ENCODE results near the gene CDK15. TPM values are rescaled to one million over a fixed set of nuclear protein-coding genes. Genes with fewer than 3 reads are reported as not detected.

The CDK15 gene
- total RNA-seq, 2 donors from 2014 or later = 1.2 TPM; not detected in 1

DNA sequence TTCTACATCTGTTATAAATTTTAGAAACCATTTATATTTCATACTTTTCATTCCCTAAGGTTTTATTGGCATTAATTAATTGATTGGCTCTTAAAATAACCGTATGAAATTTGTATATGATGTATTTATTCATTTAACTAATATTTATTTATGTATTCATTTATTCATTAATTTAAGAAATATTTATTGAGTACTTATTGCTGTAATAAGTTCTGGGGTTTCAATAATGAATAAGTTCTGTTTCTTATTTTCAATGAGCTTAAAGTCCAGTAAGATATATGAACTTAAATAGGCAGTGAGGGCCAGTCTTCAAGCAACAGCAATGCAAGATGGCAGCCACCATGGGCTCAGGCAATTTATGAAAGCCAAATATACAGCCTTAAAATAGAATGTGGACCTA, 17.9 kb downstream of the CDK15 start:
- H3K27me3 ChIP-seq (replicated peaks; ENCODE audit: insufficient read depth) = no peaks in the 10 kb centered on the region
- intact Hi-C loops (cut with DNase I) = no loop called here
- H3K4me1 ChIP-seq (replicated peaks) = no peaks in the 10 kb centered on the region
- no peak overlapping the region for H3K4me3 ChIP-seq
- 89% methylated on average over 1 of the region's 1 CpG for WGBS
- no peak for TF ChIP-seq POLR2AphosphoS5 (IDR thresholded peaks at IDR 0.05)
- no peak for TF ChIP-seq CTCF (IDR thresholded peaks at IDR 0.05)
- no peak for TF ChIP-seq POLR2A (IDR thresholded peaks at IDR 0.05)
- no peak for DNase-seq (ENCODE audit: low spot score)
- no peaks in the 10 kb centered on the region for H3K36me3 ChIP-seq
- no peak overlapping the region for H3K27ac ChIP-seq
- no peaks in the 10 kb centered on the region for H3K9me3 ChIP-seq

- Histone ChIP-seq H3K27me3 (replicated peaks; ENCODE audit: insufficient read depth) (no peaks in the 10 kb centered on the region), H3K27ac (no peak overlapping the region), H3K4me3 (no peak overlapping the region), H3K9me3 (no peaks in the 10 kb centered on the region), H3K36me3 (no peaks in the 10 kb centered on the region), H3K4me1 (replicated peaks) (no peaks in the 10 kb centered on the region)
- intact Hi-C loops (cut with DNase I) = no loop called here
- 76% methylated on average over 3 of the region's 3 CpGs for WGBS
- DNase-seq (ENCODE audit: low spot score) = no peak
- TF ChIP-seq CTCF (IDR thresholded peaks at IDR 0.05) (no peak), POLR2A (IDR thresholded peaks at IDR 0.05) (no peak)
These were observed 21.3 kb downstream of the CDK15 start for GRCh38 chr2:201827621-201828020.

GRCh38 chr2:201828220-201828619, 21.9 kb downstream of the CDK15 start:
- H3K27me3 ChIP-seq (replicated peaks; ENCODE audit: insufficient read depth) = no peaks in the 10 kb centered on the region
- WGBS = 83% methylated on average over 2 of the region's 2 CpGs
- intact Hi-C loops (cut with DNase I) = no loop called here
- no peak overlapping the region for H3K4me3 ChIP-seq
- H3K4me1 ChIP-seq (replicated peaks) = no peaks in the 10 kb centered on the region
- no peaks in the 10 kb centered on the region for H3K9me3 ChIP-seq
- no peak for DNase-seq (ENCODE audit: low spot score)
- no peaks in the 10 kb centered on the region for H3K36me3 ChIP-seq
- no peak for TF ChIP-seq POLR2A (IDR thresholded peaks at IDR 0.05)
- TF ChIP-seq CTCF (IDR thresholded peaks at IDR 0.05) = no peak
- TF ChIP-seq POLR2AphosphoS5 (IDR thresholded peaks at IDR 0.05) = no peak
- H3K27ac ChIP-seq = no peak overlapping the region

- Histone ChIP-seq H3K27me3 (replicated peaks; ENCODE audit: insufficient read depth) (no peaks in the 10 kb centered on the region), H3K27ac (no peak overlapping the region), H3K4me1 (replicated peaks) (no peaks in the 10 kb centered on the region), H3K4me3 (no peak overlapping the region), H3K36me3 (no peaks in the 10 kb centered on the region), H3K9me3 (no peaks in the 10 kb centered on the region)
- DNase-seq (ENCODE audit: low spot score) = no peak
- 96% methylated on average over 1 of the region's 1 CpG for WGBS
- TF ChIP-seq POLR2A (IDR thresholded peaks at IDR 0.05) = no peak
- TF ChIP-seq CTCF (IDR thresholded peaks at IDR 0.05) = no peak
- no peak for TF ChIP-seq POLR2AphosphoS5 (IDR thresholded peaks at IDR 0.05)
- intact Hi-C loops (cut with DNase I) = no loop called here
These were observed 24.3 kb downstream of the CDK15 start for GRCh38 chr2:201830666-201831065.

DNA sequence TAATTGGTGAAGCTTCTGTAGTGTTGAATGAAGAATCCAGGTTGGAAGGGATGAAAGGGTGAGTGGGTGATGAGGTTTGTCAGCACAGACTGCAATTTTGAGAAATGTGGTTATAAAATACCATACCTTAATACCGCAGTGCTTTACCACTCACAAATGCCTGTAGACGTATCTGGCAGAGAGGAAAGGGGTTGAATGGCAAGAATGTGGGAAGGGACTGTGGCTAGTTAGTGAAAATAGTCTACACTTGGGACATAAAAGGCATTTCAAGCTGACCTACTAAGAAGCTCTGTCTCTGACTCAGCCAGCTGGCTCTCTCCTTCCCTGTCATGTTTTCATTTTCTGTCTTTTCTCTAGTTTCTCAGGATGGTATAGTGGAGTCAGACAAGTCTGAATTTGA, 25.1 kb downstream of the CDK15 start:
- TF ChIP-seq POLR2AphosphoS5 (IDR thresholded peaks at IDR 0.05) (no peak), CTCF (IDR thresholded peaks at IDR 0.05) (no peak), POLR2A (IDR thresholded peaks at IDR 0.05) (no peak)
- DNase-seq (ENCODE audit: low spot score) = no peak
- Histone ChIP-seq H3K27ac (no peak overlapping the region), H3K9me3 (no peaks in the 10 kb centered on the region), H3K4me1 (replicated peaks) (no peaks in the 10 kb centered on the region), H3K36me3 (no peaks in the 10 kb centered on the region), H3K27me3 (replicated peaks; ENCODE audit: insufficient read depth) (no peaks in the 10 kb centered on the region), H3K4me3 (no peak overlapping the region)
- intact Hi-C loops (cut with DNase I) = no loop called here
- 80% methylated on average over 2 of the region's 2 CpGs for WGBS

Measured in prostate gland (tissue), 2 donors.